ENCODE results near the gene DPP6.

DPP6 gene

DNA sequence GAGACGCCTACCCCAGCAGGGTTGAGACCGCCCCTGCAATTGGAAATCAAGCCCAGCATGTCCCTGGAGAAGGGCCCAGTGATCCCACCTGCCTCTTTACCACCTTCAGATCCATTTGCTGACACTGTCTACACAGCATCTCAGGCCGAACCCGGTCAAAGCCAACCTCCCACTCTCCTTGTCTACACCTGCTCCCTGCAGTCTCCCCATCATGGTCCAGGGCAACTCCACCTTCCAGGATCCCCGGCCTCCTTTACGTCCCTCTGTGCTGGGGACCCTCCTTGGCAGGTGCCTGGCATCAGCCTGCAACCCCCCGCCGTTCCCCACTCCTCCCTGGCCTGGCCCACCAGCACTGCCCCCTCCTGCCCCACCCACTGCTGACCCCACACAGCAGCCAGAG, 723.5 kb downstream of the DPP6 start:
- Histone ChIP-seq H3K4me1 (ENCODE audit: control insufficient read depth, insufficient read depth, low read length) (no peaks in the 10 kb centered on the region), H3K4me3 (ENCODE audit: low read length) (no peak overlapping the region), H3K27me3 (ENCODE audit: control insufficient read depth, insufficient read depth, low read length) (no peaks in the 10 kb centered on the region), H3K9ac (ENCODE audit: low read length) (no peak overlapping the region), H3K36me3 (ENCODE audit: control insufficient read depth, insufficient read depth, low read length) (no peaks in the 10 kb centered on the region), H3K9me3 (ENCODE audit: control insufficient read depth, low read length) (no peaks in the 10 kb centered on the region)

DNA sequence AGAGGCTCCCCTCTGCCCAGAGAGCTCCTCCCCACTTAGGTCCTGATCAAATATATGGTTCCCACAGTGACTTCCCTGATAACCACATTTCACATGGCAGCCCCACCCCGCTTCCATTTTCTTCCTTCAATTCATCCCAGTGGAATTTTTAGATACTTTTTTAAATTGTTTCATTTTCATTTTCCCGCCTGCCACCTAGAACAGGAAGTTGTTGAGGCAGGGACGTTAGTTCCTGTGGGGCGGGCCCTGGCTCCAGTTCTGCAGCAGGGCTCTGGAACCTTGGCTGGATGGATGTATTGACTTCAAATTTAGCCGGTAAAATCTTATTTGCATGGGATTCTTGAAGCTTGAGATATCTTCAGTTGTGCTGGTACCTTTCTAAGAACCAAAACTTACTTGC, 724.2 kb downstream of the DPP6 start:
- H3K36me3 ChIP-seq (ENCODE audit: control insufficient read depth, insufficient read depth, low read length) = no peaks in the 10 kb centered on the region
- H3K27me3 ChIP-seq (ENCODE audit: control insufficient read depth, insufficient read depth, low read length) = no peaks in the 10 kb centered on the region
- H3K4me1 ChIP-seq (ENCODE audit: control insufficient read depth, insufficient read depth, low read length) = no peaks in the 10 kb centered on the region
- H3K9ac ChIP-seq (ENCODE audit: low read length) = no peak overlapping the region
- H3K4me3 ChIP-seq (ENCODE audit: low read length) = no peak overlapping the region
- no peaks in the 10 kb centered on the region for H3K9me3 ChIP-seq (ENCODE audit: control insufficient read depth, low read length)

- Histone ChIP-seq H3K4me1 (ENCODE audit: control insufficient read depth, insufficient read depth, low read length) (no peaks in the 10 kb centered on the region), H3K36me3 (ENCODE audit: control insufficient read depth, insufficient read depth, low read length) (no peaks in the 10 kb centered on the region), H3K27me3 (ENCODE audit: control insufficient read depth, insufficient read depth, low read length) (no peaks in the 10 kb centered on the region), H3K4me3 (ENCODE audit: low read length) (no peak overlapping the region), H3K9me3 (ENCODE audit: control insufficient read depth, low read length) (no peaks in the 10 kb centered on the region), H3K9ac (ENCODE audit: low read length) (no peak overlapping the region)
These were observed 724.8 kb downstream of the DPP6 start for GRCh38 chr7:154777023-154777422.

DNA sequence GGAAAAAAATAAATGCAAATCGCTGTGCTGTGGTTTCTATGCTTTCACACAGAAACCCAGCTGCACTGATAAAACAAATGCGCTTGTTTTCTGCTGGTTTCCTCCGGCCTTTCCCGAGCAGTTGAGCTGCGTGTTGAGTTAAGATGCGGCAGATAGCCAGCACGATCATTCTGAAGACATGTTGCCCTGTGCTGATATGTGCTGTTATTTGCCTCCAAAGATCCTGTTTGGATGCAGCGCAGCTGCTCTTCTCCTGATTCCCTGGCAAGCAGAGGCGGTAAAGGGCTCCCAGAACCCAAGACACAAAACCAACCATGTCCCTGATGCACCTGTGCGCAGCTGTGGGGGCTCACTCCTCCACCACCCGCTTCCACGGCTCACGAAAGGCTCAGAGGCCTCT, 725.3 kb downstream of the DPP6 start:
- Histone ChIP-seq H3K9me3 (ENCODE audit: control insufficient read depth, low read length) (no peaks in the 10 kb centered on the region), H3K36me3 (ENCODE audit: control insufficient read depth, insufficient read depth, low read length) (no peaks in the 10 kb centered on the region), H3K27me3 (ENCODE audit: control insufficient read depth, insufficient read depth, low read length) (no peaks in the 10 kb centered on the region), H3K9ac (ENCODE audit: low read length) (no peak overlapping the region), H3K4me3 (ENCODE audit: low read length) (no peak overlapping the region), H3K4me1 (ENCODE audit: control insufficient read depth, insufficient read depth, low read length) (no peaks in the 10 kb centered on the region)

GRCh38 chr7:154777908-154778307, 725.7 kb downstream of the DPP6 start:
- H3K4me1 ChIP-seq (ENCODE audit: control insufficient read depth, insufficient read depth, low read length) = no peaks in the 10 kb centered on the region
- no peaks in the 10 kb centered on the region for H3K27me3 ChIP-seq (ENCODE audit: control insufficient read depth, insufficient read depth, low read length)
- no peak overlapping the region for H3K9ac ChIP-seq (ENCODE audit: low read length)
- H3K4me3 ChIP-seq (ENCODE audit: low read length) = no peak overlapping the region
- no peaks in the 10 kb centered on the region for H3K9me3 ChIP-seq (ENCODE audit: control insufficient read depth, low read length)
- H3K36me3 ChIP-seq (ENCODE audit: control insufficient read depth, insufficient read depth, low read length) = no peaks in the 10 kb centered on the region

DNA sequence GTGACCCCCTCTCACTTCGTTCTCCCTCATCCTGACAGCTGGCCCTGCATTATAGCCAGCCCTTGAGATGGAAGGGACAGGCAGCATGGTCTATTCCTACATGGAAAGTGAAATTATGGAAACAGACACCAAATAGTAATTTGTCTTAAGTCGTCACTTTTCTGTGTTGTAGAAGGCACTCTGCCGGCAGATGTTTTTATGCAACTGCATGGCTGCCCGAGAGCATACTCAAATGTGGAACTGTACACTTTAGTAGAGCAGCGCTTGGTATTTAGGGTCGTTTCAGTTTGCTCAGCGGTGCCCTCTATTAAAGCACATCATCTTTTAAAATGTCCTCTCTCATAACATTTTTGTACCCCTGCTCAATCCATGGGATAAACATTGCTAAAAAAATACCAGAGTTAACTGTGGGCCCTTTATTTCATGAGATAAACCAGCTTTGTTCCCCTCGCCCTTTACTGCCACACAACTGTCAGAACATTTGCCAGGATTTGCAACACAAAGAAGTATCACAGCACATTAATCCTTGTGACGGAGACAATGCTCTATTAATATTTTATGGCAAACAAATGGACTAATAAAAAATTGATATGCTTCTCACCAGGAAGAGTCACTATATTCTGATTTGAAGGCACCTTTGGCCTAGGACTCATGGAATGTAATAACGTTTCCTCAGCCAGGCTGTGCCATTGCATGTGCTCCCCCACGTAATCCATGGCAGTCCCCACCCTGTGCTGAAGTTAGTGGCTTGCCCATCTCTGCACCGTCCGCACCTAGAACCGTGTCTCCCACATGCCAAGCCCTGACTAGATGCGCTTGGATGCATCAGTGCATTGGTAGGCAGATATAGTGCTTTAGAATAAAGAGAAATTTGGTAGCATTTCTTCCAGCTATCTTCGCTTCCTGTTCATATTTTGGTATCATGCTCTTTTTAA, 729.4 kb downstream of the DPP6 start:
- Histone ChIP-seq H3K9me3 (ENCODE audit: control insufficient read depth, low read length) (no peaks in the 10 kb centered on the region), H3K4me3 (ENCODE audit: low read length) (no peak overlapping the region), H3K9ac (ENCODE audit: low read length) (no peak overlapping the region), H3K36me3 (ENCODE audit: control insufficient read depth, insufficient read depth, low read length) (no peaks in the 10 kb centered on the region), H3K4me1 (ENCODE audit: control insufficient read depth, insufficient read depth, low read length) (no peaks in the 10 kb centered on the region), H3K27me3 (ENCODE audit: control insufficient read depth, insufficient read depth, low read length) (no peaks in the 10 kb centered on the region)

DNA sequence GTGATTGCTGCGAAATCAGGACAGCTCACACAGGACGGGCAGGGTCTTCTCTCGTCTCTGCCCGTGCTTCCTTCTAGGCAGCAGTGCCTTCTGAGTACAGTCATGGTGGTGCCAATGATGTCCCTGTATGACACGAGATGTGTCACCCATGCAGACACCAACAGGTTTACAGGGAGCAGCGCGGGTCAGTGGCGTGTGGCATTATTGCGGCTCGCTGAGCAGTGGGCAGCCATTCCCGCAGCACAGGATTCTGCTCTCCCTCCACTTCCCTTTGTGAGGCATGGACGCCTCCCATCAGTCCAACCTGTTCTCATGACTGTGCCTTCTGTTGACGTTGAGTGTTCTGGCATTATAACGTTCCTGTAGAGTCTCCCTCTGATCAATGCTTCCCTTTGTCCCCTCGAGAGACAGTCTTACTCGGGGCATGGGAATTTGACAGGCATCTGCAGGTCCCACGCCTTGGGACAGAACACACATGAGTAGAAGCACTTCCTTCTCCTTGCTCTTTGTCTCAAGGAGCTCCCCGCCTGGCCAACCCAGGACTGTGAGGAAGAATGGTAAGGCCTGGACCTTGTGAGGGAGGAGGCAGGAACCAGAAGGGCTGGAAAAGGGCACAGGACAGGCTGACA, 731.2 kb downstream of the DPP6 start:
- Histone ChIP-seq H3K9me3 (ENCODE audit: control insufficient read depth, low read length) (no peaks in the 10 kb centered on the region), H3K4me1 (ENCODE audit: control insufficient read depth, insufficient read depth, low read length) (no peaks in the 10 kb centered on the region), H3K9ac (ENCODE audit: low read length) (no peak overlapping the region), H3K27me3 (ENCODE audit: control insufficient read depth, insufficient read depth, low read length) (no peaks in the 10 kb centered on the region), H3K4me3 (ENCODE audit: low read length) (no peak overlapping the region), H3K36me3 (ENCODE audit: control insufficient read depth, insufficient read depth, low read length) (no peaks in the 10 kb centered on the region)

DNA sequence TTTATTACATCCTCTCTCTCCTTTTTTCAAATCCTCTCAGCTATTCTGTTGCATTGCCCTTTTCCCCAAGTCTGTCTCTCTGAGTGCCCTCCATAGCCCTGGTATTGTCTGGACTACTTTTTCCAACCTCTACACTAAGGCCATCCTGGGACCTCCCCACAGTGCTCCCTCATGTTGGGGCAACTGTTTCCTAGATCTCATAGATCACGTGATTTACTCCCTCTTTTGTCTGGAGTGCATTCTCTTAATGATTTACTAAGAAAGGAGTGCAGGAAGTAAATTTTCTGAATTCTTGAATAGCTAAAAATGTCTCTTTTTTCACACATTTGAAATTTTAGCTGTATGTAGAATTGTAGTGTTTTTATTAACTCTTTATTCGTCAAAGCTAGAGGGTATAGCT, 733.7 kb downstream of the DPP6 start:
- Histone ChIP-seq H3K9ac (ENCODE audit: low read length) (no peak overlapping the region), H3K36me3 (ENCODE audit: control insufficient read depth, insufficient read depth, low read length) (no peaks in the 10 kb centered on the region), H3K4me3 (ENCODE audit: low read length) (no peak overlapping the region), H3K4me1 (ENCODE audit: control insufficient read depth, insufficient read depth, low read length) (no peaks in the 10 kb centered on the region), H3K9me3 (ENCODE audit: control insufficient read depth, low read length) (no peaks in the 10 kb centered on the region), H3K27me3 (ENCODE audit: control insufficient read depth, insufficient read depth, low read length) (no peaks in the 10 kb centered on the region)

GRCh38 chr7:154789404-154789803, 737.2 kb downstream of the DPP6 start:
- Histone ChIP-seq H3K27me3 (ENCODE audit: control insufficient read depth, insufficient read depth, low read length) (no peaks in the 10 kb centered on the region), H3K36me3 (ENCODE audit: control insufficient read depth, insufficient read depth, low read length) (no peaks in the 10 kb centered on the region), H3K4me1 (ENCODE audit: control insufficient read depth, insufficient read depth, low read length) (no peaks in the 10 kb centered on the region), H3K9me3 (ENCODE audit: control insufficient read depth, low read length) (no peaks in the 10 kb centered on the region), H3K9ac (ENCODE audit: low read length) (no peak overlapping the region), H3K4me3 (ENCODE audit: low read length) (no peak overlapping the region)

- no peaks in the 10 kb centered on the region for H3K9me3 ChIP-seq (ENCODE audit: control insufficient read depth, low read length)
- H3K4me1 ChIP-seq (ENCODE audit: control insufficient read depth, insufficient read depth, low read length) = no peaks in the 10 kb centered on the region
- peaks cover 3% of the 10 kb centered on the region for H3K27me3 ChIP-seq (ENCODE audit: control insufficient read depth, insufficient read depth, low read length)
- no peaks in the 10 kb centered on the region for H3K36me3 ChIP-seq (ENCODE audit: control insufficient read depth, insufficient read depth, low read length)
- no peak overlapping the region for H3K9ac ChIP-seq (ENCODE audit: low read length)
- no peak overlapping the region for H3K4me3 ChIP-seq (ENCODE audit: low read length)
These were observed 739.4 kb downstream of the DPP6 start for GRCh38 chr7:154791611-154792010.

DNA sequence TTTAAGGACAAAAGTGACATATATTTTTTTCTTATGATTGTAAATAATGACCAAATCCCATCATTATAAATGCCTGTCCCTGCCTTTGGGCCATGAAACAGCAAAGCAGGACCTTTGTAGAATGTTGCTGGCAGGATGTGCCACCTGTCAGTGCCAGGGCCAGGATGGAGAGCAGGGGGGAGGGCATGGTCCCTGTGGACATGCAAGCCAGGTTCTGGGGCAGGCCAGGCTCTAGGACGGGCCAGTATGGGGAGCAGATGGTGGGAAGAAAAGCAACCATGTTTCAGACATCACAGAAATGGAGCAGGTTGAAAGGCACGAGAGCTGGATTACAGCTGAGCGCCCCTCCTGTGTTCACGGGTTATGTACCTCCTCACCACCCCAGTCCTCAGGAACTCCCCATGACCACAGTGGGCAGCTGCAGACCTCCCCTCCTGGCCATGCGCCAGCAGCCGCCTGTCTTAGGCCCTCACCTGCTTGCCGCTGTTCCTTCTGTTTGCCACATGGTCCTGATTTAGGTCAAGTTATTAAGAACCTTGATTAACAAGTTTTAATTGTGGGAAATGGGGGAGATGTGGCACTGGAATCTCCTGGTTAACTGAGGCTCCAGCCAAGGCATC, 740.3 kb downstream of the DPP6 start:
- Histone ChIP-seq H3K9ac (ENCODE audit: low read length) (no peak overlapping the region), H3K27me3 (ENCODE audit: control insufficient read depth, insufficient read depth, low read length) (peaks cover 3% of the 10 kb centered on the region), H3K4me3 (ENCODE audit: low read length) (no peak overlapping the region), H3K36me3 (ENCODE audit: control insufficient read depth, insufficient read depth, low read length) (no peaks in the 10 kb centered on the region), H3K9me3 (ENCODE audit: control insufficient read depth, low read length) (no peaks in the 10 kb centered on the region), H3K4me1 (ENCODE audit: control insufficient read depth, insufficient read depth, low read length) (no peaks in the 10 kb centered on the region)

- H3K4me3 ChIP-seq (ENCODE audit: low read length) = no peak overlapping the region
- H3K9me3 ChIP-seq (ENCODE audit: control insufficient read depth, low read length) = no peaks in the 10 kb centered on the region
- H3K27me3 ChIP-seq (ENCODE audit: control insufficient read depth, insufficient read depth, low read length) = peaks cover 3% of the 10 kb centered on the region
- no peaks in the 10 kb centered on the region for H3K36me3 ChIP-seq (ENCODE audit: control insufficient read depth, insufficient read depth, low read length)
- no peak overlapping the region for H3K9ac ChIP-seq (ENCODE audit: low read length)
- H3K4me1 ChIP-seq (ENCODE audit: control insufficient read depth, insufficient read depth, low read length) = no peaks in the 10 kb centered on the region
These were observed 742.1 kb downstream of the DPP6 start for GRCh38 chr7:154794147-154794780.

Measured in mucosa of stomach (tissue), 1 donor.